ENCODE results near the gene RUNX1.

Gene RUNX1

DNA sequence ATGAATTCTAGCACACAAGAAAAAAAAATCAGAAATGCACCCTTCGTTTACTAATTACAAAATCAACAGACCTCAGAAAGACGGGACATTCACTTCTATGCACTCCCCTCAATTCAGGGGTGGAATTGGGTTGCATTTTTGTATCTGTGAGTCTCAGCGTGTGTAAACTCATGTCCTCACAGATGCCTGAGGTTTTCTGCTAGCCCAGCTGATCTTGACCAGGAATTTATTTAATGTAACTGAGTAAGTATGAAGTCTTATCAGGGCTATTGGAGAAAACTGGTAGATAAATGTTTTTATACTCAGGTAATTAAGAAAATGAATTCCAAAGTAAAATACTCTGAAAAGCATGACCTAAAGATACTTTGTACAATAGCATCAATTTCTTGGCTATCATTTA, 167.7 kb downstream of the RUNX1 start:
- no peak for DNase-seq (ENCODE audit: low read depth in 2 of 2)

DNA sequence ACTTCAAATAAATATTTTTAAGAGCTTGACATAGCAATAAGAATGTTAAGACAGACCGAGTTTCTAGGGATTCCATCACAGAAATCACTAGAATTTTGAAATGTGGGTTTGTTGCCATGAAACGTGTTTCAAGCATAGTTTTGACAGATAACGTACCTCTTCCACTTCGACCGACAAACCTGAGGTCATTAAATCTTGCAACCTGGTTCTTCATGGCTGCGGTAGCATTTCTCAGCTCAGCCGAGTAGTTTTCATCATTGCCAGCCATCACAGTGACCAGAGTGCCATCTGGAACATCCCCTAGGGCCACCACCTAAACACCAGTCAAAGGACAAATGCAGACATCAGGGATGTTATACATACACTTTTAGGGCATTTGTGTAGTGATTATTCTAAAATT, 168.7 kb downstream of the RUNX1 start:
- no peak for DNase-seq (ENCODE audit: low read depth in 2 of 2)

DNA sequence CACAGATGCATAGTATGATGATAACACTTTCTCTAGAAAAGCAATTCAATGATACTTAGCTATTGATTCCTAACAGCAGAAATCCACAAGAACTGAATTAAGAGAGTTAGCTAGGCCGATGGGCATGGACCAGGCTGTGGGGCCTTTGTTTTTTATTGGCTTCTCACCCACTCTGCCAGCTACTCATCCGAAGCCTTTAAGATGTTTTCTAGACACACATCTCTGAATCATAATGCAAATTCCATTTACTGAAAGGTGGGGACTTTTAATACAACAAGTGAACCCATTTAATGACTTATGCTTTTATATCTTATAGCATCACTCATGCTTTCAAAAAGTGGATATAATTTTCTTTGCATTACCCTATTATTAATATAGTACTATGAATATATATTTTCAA, 170.2 kb downstream of the RUNX1 start:
- no peak for DNase-seq (ENCODE audit: low read depth in 2 of 2)

DNA sequence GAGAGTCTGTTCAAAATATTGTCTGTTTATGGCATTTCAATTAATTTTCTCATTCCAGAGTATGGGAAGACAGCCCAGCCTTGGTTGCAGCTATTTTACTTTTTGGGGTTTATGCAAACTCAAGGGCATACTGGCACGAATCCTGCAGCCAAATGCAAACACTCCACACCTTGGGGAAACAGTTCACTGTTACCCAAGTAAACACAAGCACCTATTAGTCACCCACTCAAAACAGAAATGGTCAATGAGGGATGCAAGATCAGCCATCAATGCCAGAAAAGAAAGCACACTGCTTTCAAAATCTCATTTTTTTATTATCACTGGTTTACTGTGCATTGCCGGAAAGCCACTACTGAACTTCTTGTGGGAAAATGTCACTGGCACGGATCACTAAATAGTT, 170.6 kb downstream of the RUNX1 start:
- no peak for DNase-seq (ENCODE audit: low read depth in 2 of 2)

DNA sequence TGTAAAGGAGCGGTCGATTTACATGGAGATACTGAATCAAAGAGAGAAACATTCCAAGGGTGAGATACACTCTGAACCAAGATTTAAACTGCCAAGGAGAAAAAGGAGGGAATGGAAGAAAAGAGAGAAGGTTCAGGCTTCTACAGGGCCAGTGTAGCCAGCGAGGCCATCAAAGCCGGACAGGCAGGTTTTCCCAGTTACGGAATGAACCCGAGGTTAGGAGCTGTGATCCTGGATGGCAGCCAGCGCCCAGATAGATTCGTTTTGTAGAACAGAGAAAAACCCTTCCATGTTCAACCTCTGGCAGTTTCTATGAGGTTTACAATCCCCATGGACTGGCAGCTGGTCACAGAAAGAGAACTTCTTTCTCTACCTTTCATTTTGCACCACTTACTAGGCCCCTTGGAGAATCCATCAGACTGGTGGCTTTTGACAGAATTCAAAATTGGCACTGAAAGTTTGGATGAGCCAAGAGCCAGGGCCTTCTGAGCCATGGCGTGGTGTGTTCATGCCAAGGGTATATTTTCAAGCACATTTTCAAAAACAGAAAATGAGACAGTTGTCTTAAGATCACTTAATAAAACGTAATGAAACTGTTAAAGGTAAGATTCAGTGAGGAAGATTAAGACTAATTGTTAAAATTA, 171.5 kb downstream of the RUNX1 start:
- DNase-seq (ENCODE audit: low read depth in 2 of 2), result no peak

DNA sequence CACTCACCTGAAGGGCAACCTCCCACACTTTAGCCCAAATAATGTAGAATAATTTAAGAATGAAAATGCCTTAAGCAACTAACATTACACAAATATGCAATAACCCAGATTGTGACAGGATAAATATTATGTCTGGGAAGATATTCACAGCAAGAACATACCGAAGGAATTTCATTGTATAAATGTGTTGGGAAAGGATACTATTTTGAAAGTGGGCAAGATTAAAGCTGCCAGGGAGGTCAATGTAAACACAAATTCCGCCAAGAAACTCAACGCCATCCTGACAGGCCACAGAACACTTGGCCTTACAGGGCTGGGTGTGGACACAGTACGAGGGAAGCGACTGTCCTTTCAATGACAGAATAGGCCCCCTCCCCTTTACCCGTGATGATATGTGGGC, 173.3 kb downstream of the RUNX1 start:
- DNase-seq (ENCODE audit: low read depth in 2 of 2), result no peak

DNA sequence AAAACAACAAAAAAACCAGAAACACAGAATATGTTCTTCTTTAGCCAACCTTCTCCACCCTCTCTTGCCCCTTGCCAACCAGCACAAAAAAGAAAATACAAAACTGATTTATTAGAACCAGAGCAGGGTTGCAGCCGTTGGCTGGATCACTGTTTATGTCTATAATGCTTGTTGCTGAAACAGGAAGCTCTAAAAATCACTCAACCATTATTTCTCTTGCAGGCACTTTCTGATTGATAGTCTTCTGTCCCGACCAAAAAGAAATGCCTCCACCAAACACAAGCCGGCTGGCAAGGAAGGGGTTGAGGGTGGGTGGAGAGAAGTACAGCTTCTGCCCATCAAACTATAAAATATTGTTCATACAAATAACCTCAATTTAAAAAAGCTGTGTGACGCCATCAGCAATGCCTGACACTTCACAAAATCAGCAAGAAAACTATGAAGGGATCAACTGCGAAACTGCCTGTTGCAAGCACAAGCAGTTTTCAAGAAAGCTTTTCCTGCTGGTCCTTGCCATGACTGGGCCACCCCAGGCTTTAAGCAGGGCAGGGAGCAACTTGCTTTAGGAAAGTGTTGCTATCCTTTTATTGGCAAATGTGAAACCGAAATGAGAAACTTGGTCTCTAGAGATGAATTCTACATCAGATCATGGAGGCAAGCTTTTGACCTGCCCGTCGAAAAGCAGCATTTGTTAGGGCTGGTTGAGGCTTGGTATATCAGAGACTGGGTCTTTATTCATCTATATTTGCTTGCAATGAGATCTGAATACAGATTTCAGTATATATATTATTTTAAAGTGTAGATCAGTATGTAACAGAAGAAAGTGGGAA, 174.2 kb downstream of the RUNX1 start:
- no peak for DNase-seq (ENCODE audit: low read depth in 2 of 2)

DNA sequence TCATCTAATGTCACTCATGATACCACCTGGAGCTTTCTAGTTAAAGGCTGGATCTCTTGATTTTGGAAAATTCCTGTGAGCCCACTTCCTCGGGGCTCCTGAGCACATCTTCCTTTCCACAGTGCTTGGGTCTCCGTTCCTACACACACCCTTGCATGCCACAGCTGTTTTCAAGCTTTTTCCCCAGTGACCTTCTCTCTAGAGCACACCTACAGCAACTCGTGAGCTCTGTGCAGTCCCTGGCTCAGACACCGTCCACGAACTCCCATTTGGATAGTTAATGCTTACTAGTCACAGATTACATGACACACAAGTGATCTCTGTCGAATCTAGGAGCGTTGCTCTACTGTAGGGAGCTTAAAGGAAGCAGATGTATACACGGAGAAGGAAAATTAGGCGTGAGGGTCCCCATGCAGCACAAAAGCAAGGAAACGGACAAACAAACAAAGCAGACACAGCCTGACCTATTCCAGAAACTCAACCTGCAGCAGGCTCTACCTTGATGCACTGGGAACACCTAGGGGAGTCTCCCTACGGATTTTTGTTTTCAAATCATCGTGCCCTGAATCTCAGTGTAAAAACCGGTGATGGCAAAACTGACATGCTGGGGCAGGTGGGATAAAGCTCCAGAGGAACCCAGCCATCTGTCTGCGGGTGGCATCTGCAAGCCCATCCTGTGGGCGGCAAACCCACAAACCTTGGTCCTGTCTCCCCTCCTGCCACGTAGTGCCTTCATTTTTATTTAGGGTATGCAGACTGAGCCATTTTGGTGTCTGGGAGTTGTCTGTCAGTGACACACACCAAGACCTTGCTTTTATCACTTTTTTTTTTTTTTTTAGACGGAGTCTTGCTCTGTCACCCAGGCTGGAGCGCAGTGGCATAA, 177.8 kb downstream of the RUNX1 start:
- no peak for DNase-seq (ENCODE audit: low read depth in 2 of 2)

DNA sequence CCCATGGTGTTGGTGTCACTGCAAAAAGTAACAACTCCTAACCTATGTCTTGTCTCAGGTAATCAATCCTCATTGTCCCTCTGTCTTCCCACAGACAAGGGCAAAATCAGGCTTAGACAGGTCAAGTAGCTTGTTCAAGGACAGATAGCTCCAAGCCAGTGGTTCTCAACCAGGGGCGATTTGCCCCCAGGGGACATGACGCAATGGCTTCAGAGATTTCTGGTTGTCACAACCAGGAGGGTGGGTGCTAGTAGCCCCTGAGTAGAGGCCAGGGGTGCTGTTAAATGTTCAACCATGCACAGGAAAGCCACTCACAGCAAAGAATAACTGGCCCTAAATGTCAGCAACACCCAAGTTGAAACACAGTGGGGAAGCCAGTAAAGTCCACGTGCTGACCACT, 178.9 kb downstream of the RUNX1 start:
- no peak for DNase-seq (ENCODE audit: low read depth in 2 of 2)

DNA sequence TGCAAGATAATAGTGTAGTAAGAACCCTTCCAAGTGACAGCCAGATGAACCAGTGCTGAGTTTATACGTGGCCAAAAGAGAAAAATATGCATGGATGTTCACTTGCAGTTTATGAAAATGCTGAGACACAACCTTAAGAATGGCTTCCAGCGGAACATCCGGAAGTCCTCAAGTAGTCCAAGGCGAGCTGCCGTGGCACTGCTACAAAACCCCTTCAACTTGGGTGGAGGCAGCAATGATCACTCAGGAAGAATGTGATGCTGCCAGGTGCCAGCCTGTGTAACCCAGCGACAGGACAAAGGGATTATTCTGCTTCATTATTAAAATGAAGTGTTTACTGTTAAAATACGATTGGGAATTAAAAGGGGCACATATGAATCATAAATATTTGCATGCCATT, 179.6 kb downstream of the RUNX1 start:
- DNase-seq (ENCODE audit: low read depth in 2 of 2), result no peak

DNA sequence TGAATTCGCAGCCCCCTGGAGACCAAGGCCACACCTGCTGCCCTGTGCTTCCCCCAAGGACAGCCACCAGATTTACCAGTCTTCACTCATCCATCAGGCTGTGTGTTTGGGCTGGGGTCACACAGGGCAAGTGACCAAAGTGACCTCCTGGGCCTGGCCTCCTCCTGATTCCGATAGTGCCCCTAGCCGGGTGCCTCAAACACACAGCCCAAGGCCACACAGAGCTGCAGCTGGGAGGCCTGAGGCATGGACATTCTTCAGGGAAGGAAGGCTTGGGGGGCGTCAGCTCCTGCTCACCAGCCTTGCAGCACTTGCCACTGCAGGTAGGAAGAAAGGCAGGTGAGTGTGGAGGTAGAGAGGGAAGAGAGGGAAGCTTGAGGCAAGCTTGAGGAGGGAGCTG, 181.3 kb downstream of the RUNX1 start:
- no peak for DNase-seq (ENCODE audit: low read depth in 2 of 2)

DNA sequence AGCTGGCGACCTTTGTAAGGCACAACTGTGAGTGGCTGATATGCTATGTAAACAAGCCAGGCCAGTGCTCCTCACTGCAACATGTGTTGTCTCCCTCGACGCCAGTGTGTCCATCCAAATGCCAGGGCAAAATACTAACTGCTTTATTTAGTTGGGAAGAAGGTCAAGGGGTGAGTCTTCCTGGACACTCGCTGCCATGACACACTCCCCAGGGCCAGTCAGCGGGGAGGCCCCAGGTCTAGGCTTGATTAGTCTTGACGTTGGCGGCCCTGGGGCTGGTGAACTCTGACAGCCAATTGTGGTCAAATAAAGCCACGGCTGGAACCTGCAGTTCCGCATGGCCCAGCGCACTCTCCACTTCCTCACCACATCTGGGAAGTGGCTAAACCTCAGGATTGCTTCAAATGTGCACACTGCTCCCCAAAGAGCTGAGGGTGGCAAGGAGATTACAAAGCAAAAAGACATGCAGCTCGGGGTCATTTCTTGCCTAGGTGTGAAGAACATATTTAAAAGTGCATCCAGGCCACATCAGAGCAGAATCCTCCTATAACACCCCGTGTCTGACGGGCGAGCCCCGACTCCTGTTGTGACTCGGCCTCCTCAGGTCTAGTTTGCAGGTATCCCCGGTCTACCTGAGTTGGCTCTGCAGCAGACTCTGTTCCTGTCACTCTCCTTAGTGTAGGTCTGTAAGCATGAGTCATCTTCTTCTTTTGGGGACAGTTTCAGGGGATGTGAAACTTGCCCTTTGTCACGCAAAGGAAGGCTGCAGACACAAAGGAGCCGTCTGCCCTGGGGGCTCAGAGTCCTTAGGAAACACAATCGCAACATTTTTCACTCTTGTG, 183.5 kb downstream of the RUNX1 start:
- DNase-seq (ENCODE audit: low read depth in 2 of 2), result peak in 1 of 2 donors; percentile 28

DNA sequence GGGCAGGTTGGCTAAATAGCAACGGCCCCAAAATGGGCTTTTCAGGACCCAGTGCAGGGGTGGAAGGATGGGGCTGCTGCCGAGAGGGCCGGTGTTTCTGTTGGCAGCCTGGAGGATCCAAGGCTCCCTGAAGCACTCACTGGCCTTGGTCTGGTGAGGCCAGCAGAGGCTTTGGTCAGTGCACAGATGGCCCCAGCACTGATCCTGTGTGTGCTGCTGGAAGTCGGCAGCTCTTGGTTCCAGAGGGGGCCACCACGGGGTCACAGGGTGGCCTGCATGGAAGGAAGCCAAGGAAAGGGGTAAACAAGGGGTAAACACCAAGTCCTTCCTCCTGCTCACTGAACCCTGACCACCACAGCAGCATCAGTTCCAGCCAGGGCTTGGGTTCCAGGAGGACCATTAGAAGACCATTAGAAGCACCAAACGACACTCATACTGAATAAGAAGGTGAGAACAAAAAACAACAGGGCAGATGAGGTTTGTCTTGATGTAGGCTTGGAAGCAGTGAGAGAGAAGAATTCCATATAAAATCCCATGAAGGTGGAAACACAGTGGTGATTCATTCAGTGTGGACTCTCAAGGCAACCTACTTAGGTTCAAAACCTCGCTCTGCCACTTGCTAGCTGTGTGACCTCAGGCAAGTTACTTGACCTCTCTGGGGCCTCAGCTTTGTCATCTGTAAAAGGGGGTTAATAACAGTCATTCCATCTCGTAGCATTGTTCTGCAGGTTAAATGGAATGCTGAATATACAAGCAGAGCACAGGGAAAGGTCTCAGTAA, 184.5 kb downstream of the RUNX1 start:
- DNase-seq (ENCODE audit: low read depth in 2 of 2), result no peak

DNA sequence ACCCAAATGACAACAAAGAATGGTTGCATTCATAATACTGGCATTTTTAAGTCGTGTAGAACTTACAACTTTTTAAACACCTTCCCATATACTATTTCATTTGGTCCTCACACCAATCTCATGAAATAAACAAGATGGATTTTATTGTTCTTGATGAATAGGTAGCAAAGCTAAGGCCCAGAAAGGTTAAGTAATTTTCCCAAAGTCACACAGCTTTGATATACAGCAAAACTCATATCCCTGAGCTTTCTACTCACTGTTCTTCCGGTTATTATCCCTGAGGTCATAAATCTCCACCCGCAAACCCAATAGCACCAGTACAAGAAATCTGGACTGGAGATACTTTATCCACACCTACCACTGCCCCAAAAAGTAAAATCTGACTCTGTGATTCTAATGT, 186.2 kb downstream of the RUNX1 start:
- DNase-seq (ENCODE audit: low read depth in 2 of 2), result no peak

DNA sequence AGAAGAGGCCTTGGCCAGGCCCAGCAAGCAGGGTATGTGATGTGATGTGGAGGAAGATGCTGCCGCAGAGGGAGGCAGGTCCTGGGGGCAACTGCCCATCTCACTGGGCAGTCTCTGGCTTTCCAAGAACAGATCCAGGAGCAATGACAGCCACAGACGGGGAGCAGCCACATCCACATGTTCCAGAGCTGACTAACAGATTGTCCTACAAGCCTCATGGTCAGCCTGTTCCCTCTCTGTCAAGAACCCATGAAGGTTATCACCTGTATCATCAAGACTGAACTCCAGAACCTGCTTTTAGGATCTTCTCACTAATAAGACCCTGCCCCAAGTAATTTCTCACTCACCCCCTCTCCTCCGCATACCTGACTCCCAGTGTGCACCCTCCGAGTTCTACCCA, 187.8 kb downstream of the RUNX1 start:
- no peak for DNase-seq (ENCODE audit: low read depth in 2 of 2)

DNA sequence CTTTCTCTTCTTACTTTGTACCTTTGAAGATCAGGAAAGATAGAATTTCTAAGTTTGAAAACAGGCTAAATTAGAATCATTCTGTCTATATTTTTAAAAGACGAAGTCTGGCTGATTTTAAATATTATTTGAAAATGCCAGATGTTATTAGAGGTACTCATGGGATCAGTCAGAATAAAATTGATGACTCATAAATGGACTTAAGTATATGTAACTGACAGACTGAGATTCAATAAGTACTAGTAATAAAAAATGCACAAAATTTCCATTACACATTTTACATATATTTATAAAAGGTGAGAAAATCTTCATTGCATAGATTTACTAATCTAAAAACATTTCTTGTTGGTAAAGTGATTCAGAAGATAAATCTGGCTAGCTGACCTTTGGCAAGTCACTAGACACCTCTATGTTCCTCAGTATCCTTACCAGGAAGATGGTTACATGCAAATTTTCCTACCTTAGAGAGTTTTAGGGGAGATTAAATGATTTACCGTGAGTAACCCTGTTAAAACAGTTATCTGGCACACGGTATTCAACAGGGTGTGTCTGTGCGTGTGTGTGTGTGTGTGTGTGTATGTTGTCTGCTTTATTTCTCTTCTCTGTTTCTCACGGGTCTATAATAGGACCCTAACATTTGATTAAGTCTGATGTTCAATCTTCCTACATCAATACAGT, 189.0 kb downstream of the RUNX1 start:
- no peak for DNase-seq (ENCODE audit: low read depth in 2 of 2)

DNA sequence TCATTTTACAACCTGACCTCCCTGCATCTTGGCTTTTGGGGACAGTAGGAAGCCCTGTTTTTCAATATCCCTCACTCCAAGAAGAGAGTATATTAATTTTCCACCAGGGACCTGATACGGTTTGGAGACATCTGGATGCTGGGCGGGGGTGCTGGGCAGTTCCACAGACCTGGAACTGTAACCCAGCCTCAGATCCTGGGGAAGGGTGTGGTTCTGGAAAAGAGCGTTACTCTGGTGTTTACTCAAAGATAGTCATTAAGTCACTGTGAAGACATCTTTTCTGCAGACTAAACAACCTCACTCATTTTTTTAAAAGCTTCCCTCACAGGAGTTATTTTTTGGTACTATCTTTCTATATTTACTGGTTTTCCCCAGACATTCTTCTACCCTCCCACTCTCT, 190.5 kb downstream of the RUNX1 start:
- no peak for DNase-seq (ENCODE audit: low read depth in 2 of 2)

DNA sequence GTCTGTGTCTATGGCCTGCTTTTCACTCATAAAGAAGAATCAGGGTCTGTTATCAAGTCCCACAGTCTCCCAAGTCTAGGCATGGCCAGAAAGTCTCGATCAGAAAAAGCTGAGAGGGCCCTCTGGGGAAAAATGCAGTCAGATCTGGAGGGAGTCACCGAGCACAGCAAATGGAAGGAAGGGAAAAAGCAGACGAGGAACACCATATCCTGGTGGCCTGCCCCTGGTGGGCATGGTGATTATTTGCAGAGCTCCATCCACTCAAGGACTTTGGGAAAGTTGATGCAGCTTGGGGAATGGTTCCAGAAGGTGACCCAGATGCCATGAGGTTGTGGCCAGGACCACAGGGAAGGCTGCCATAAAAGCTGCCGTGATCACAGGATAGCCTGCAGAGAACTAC, 191.2 kb downstream of the RUNX1 start:
- no peak for DNase-seq (ENCODE audit: low read depth in 2 of 2)

DNA sequence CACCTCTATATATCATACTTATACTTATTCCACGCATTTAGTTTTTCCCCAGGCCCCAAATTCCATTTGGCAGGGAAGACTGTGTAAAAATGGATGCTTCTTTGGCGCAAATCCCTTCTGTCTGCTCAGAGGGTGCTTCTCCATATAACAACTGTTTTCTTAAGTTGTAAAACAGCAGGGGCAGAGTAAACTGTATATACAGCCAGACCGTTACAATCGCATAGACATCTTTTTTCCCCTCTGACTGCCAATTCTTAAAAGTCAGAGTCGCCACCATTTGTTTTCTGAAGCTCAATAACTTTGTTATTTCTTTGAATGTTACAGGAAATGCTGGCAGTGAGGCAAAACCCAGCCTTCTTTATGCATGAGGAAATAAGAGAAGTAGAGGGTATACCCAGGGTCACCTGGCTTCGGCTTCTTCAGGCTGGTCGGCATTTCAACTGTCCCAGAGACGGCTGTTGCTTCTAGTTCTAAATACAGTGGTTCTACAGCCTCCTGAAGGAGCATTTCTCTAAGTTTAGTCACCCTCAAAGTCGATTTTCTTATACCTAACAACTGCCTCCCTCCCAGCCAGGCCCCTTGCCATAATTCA, 191.9 kb downstream of the RUNX1 start:
- no peak for DNase-seq (ENCODE audit: low read depth in 2 of 2)

DNA sequence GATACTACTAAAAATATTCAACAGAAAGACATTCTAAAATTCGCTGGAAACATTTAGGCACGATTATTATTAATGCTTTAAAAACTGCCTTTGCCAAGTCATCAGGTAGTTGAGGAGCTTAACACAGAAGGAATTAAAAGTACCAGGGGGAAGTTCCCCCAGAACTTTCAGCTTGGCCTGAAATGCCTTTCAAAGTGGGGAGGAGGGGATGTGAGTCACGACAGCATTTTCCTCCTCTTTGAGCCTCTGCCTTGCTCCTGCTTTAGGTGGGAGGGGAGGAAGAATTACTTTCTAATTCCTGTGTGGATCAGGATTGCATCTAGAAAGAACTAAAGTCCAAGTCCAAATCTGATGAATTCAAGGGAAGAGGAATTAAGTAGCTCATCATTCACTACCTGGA, 196.7 kb downstream of the RUNX1 start:
- no peak for DNase-seq (ENCODE audit: low read depth in 2 of 2)
